HEK293 (cell line): Measurements from ENCODE around the gene RIMS1.

ENCODE experiments used
- ZBTB26 ChIP-seq: fragments of 450-650 bp; formaldehyde crosslinking; optimal IDR thresholded peaks from 2 replicates; pipeline ENCODE3; 2016; ENCODE audit warnings: missing biosample characterization, mild to moderate bottlenecking, missing genetic modification characterization
- ZNF133 ChIP-seq: fragments of 450-650 bp; formaldehyde crosslinking; IDR thresholded peaks from 2 replicates; pipeline ENCODE4 v1.5.1; 2016; ENCODE audit warnings: missing biosample characterization, missing genetic modification characterization
- ZNF146 ChIP-seq: fragments of 450-650 bp; formaldehyde crosslinking; IDR thresholded peaks from 2 replicates; pipeline ENCODE4 v1.5.1; 2016; ENCODE audit warnings: missing biosample characterization, missing genetic modification characterization
- ZNF529 ChIP-seq: fragments of 450-650 bp; formaldehyde crosslinking; IDR thresholded peaks from 2 replicates; pipeline ENCODE4 v1.5.1; 2017; ENCODE audit warnings: missing genetic modification characterization, missing biosample characterization; ENCODE audit not compliant: insufficient replicate concordance
- ZSCAN5A ChIP-seq: fragments of 450-650 bp; formaldehyde crosslinking; IDR thresholded peaks from 2 replicates; pipeline ENCODE4 v1.5.1; 2016; ENCODE audit warnings: missing biosample characterization, missing genetic modification characterization
- TF ChIP-seq, protein P1 (sequence below): fragments of 450-650 bp; formaldehyde crosslinking; IDR thresholded peaks from 2 replicates; pipeline ENCODE4 v1.5.1; 2016; ENCODE audit warnings: missing biosample characterization, missing genetic modification characterization

GRCh38 chr6:72271531-72271930 is 385.2 kb downstream of the RIMS1 start:
- no peak for TF ChIP-seq ZSCAN5A
- no peak for TF ChIP-seq ZNF146 (tag by site-specific recombination)
- TF ChIP-seq ZBTB26 (tag by site-specific recombination): no peak
- no peak for TF ChIP-seq ZNF529 (tag by site-specific recombination)
- TF ChIP-seq ZNF133 (tag by site-specific recombination): no peak
- TF ChIP-seq, protein P1, sequence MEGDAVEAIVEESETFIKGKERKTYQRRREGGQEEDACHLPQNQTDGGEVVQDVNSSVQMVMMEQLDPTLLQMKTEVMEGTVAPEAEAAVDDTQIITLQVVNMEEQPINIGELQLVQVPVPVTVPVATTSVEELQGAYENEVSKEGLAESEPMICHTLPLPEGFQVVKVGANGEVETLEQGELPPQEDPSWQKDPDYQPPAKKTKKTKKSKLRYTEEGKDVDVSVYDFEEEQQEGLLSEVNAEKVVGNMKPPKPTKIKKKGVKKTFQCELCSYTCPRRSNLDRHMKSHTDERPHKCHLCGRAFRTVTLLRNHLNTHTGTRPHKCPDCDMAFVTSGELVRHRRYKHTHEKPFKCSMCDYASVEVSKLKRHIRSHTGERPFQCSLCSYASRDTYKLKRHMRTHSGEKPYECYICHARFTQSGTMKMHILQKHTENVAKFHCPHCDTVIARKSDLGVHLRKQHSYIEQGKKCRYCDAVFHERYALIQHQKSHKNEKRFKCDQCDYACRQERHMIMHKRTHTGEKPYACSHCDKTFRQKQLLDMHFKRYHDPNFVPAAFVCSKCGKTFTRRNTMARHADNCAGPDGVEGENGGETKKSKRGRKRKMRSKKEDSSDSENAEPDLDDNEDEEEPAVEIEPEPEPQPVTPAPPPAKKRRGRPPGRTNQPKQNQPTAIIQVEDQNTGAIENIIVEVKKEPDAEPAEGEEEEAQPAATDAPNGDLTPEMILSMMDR: no peak
